A172 (cell line): ENCODE measurements around the gene PTPRQ. TPM values are rescaled to one million over a fixed set of nuclear protein-coding genes. Genes with fewer than 3 reads are reported as not detected.
A peak's percentile ranks its signal among the peaks of the same experiment; 100 is the strongest.
"Not testable (repeated sequence)": the region's sequence is repeated elsewhere in the genome, so short reads cannot be mapped to it uniquely, and the experiment has no call there.

Source experiments
- DNase-seq: peaks from one replicate; pipeline ENCODE4 v3.0.0-alpha.2; 2015; ENCODE audit warnings: low spot score
- total RNA-seq: library from RNA; depleted of rRNA; stranded (reverse); fragments of >200 nt; shearing (Covaris generic); gene quantifications from 2 replicates; pipeline ENCODE4 v1.2.3, GENCODE V29; 2014

The PTPRQ gene
- total RNA-seq, 1 experiment from 2014 or later, result 0.02 TPM

DNA sequence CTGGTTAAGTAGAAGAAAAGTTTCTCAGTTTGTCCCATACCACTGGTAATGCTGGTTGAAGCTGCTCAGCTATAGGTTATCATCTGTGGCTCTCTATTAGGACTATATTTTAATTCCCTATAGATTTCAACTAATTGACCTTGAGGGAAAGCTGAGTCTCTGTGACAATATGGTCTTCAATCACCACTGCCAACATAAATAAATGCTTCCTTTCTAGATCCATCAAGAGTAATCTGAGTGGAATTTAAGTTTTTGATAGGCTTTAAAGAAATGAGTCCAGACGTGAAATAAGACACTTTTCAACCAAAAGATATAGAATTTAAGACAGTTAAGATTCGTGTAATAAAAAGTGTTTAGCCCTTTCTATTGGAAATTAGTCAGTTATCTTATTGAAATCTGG, 199.9 kb downstream of the PTPRQ start:
- DNase-seq, result no peak

DNA sequence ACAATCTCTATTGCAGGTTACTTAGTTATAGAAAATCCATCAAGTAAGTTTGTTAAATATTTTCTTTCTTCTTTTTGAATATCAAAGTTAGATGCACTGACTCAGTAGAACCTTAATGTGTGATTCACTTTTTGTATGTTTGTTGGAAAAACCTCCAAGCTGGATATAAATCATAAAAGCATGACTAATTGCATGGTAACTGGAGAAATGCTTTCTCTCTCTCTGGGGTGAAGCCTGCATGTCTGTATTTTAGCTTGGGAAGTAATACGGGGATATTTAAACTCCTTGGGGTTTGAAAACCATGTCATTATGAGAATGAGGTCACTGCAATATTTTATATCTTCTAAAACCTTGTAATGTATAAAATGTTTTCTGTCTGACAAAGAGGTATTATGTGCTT, 204.8 kb downstream of the PTPRQ start:
- peak; percentile 61 for DNase-seq

GRCh38 chr12:80655751-80656150, 211.7 kb downstream of the PTPRQ start:
- no peak for DNase-seq

GRCh38 chr12:80659512-80660063, 215.6 kb downstream of the PTPRQ start:
- DNase-seq, result no peak

GRCh38 chr12:80662586-80662985, 218.6 kb downstream of the PTPRQ start:
- DNase-seq, result no peak

- DNase-seq, result no peak
Measured at GRCh38 chr12:80670214-80670613, 226.2 kb downstream of the PTPRQ start.

GRCh38 chr12:80676042-80676636, 232.1 kb downstream of the PTPRQ start:
- not testable (repeated sequence) for DNase-seq

- DNase-seq, result no peak
Measured at GRCh38 chr12:80676856-80677255, 232.8 kb downstream of the PTPRQ start.

GRCh38 chr12:80677994-80678393, 234.0 kb downstream of the PTPRQ start:
- DNase-seq, result no peak

DNA sequence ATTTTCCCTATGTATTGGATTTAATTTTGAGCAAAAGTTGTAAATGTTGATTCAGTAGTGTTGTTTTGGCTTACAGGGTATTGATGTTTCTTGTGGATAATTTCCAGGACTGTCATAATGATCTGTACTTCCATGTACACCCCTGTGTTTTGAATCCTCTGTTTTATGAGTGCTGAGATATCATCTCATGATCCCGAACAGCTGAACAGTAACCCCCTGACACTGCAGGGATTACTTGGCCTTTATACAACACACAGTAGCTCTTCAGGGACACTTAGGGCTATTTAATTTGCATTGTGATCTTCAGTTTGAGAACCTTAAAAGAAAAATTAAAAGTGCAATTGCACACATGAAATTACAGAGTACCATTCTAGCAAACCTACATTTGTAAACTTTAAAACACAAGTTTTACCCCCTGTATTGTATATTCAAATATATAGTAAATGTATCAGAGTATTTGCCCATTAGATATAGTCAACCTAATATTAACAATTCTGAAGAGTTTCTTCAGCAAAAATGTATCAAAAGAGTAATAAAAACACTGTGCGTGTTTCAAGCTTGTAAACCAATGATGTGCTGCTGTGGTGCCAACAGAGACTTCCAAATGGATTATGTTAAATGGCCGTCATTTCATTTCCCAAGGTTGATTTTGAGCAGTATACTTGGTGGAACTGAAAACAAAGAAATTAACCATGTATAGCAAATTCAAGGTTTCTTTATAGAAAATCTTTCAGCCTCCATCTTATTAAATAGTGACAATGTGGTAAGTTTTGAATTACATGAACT, 235.5 kb downstream of the PTPRQ start:
- DNase-seq, result no peak

DNA sequence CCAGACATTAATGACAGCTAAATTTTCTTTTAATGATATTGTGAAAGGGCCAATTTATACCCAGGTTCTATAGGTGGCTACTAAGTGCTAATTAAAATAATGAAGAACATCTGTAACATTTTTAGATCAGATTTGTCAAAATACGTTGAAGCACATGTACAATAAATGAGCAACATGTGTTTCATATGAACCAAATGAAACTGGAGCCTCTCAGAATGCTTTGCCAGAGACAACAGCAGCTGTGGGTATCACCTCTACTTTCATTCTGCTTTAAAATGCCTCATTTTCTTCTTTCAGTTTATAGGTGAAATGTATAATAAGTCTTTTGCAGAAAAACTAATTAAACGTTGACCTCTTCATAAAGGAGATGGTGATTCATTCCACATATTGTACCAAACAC, 237.3 kb downstream of the PTPRQ start:
- DNase-seq, result no peak

- no peak for DNase-seq
Measured at GRCh38 chr12:80681786-80682185, 237.8 kb downstream of the PTPRQ start.

- no peak for DNase-seq
Measured at GRCh38 chr12:80684077-80684495, 240.1 kb downstream of the PTPRQ start.

DNA sequence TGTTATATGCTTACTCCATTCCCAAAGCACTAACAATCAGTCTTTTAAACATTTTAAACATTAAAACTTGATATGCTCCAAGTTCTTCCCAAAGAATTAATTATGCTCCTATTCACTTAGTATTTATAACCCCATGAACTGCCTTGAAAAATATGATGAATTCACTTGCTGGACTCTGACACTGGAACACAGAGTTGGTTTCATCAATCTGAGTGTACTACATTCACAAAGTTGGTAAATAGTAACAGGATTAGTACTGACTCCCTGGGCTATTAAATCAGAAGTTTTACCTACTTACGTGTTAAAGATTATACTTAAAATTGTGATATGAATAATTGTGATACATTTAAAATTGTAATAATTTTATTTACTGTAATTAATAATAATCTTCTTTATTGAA, 246.1 kb downstream of the PTPRQ start:
- no peak for DNase-seq

GRCh38 chr12:80690513-80690912, 246.5 kb downstream of the PTPRQ start:
- DNase-seq, result no peak

DNA sequence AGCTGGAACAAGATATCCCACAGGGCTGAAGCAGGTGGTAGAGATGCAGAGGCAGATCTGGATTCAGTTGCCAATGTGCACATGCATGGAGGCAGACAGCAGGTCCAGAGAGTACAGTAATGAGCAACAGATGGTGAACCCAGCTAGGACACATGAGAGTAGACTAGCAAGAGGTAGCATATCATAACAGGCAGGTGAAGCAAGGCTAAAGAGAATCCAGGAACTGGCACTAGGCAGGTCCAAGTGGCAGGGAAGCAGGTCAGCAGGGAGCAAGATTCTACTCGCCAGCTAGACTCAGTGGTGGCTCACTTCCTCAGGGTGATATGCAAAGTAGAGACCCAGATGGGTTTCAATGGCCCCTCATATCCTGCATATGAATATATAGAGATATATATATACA, 248.1 kb downstream of the PTPRQ start:
- DNase-seq, result no peak

GRCh38 chr12:80697270-80697887, 253.3 kb downstream of the PTPRQ start:
- no peak for DNase-seq

GRCh38 chr12:80698256-80698655, 254.2 kb downstream of the PTPRQ start:
- DNase-seq, result no peak

DNA sequence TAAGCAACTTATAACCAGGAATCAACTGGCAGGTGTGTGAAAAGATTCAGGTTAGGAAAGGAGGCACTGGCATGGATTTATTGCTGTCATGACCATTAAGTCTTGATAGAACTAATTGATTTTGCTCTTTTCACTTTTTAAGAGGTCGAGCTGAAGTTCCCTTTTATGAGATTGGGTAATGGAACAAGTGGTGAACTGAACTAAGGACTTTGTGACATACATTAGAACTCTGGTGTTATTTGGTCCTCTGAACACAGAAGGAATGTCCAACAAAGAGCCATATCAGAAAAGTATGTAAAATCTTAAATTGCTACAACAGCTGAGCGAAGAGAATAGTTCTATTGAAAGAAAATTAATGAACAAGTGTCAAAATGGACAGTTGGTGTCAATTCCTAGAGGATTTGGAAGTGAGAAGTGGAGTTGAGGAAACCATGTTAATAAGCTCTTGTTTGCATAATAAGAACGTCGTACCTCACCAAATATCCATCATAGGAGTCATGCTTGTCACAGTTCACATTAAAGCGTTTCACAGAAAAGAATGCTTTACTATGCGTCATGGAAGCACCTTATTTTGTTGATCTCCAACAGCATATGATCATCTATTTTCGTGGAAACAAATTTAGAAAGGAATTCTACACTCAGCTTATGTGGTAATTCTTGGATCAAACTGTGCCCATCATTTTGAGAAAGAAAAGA, 255.0 kb downstream of the PTPRQ start:
- DNase-seq, result no peak

DNA sequence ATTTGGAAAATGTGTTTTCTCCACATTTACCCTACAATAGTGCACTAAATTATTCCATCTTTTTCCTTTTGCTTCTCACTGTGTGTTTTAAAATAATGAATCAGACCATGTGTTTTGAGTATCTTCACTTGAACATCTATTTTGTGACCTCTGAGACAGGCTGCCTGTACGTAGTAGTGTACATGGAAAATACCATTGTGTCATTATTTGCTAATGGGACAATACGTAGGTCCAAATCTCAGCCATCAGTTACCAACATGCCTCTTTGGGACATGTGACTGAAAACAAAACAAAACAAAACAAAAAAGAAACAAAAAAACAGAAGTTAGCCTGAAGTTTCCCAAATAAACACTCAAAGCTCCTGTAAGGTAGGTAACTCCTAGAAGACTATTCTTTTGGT, 256.3 kb downstream of the PTPRQ start:
- DNase-seq, result no peak

GRCh38 chr12:80701388-80701787, 257.4 kb downstream of the PTPRQ start:
- no peak for DNase-seq
